Tibial nerve (tissue), 4 donors: ENCODE measurements around the gene CERS6. TPM values are rescaled to one million over a fixed set of nuclear protein-coding genes. Genes with fewer than 3 reads are reported as not detected.

Experiments
- DNase-seq, 2 donors: peaks; one replicate each; pipeline ENCODE4 v3.0.0-alpha.2; 2019; ENCODE audit warnings: low spot score in 2 of 2
- H3K27ac ChIP-seq, 4 donors: fragments of 200-600 bp; sonication (generic) in 3 of 4; one replicate each; pipeline ENCODE4 v1.5.1; 2017 to 2019; ENCODE audit warnings: mild to moderate bottlenecking in 1 of 4
- H3K27me3 ChIP-seq, 2 donors: fragments of 200-600 bp; sonication (generic) in 1 of 2; one replicate each; pipeline versions ENCODE4 v1.5.1 to v1.6.0; 2017 to 2019
- H3K36me3 ChIP-seq, 3 donors: fragments of 200-600 bp; sonication (generic); one replicate each; pipeline ENCODE4 v1.5.1; 2018 to 2019
- H3K4me1 ChIP-seq, 4 donors: fragments of 200-600 bp; sonication (generic) in 3 of 4; one replicate each; pipeline ENCODE4 v1.5.1; 2017 to 2019
- H3K4me3 ChIP-seq, 4 donors: fragments of 200-600 bp; sonication (generic) in 3 of 4; one replicate each; pipeline ENCODE4 v1.5.1; 2017 to 2019; ENCODE audit warnings: mild to moderate bottlenecking in 1 of 4, moderate library complexity in 1 of 4
- H3K9me3 ChIP-seq, 4 donors: fragments of 200-600 bp; sonication (generic) in 3 of 4; one replicate each; pipeline ENCODE4 v1.5.1; 2017 to 2019
- CTCF ChIP-seq, 5 experiments: fragments of 200-600 bp in 3 of 5; fragments of 450-650 bp in 2 of 5; sonication (generic) in 3 of 5; IDR thresholded peaks; one replicate each; pipeline ENCODE4 v1.5.1; 2016 to 2019; ENCODE audit warnings: antibody characterized with exemption in 5 of 5, mild to moderate bottlenecking in 3 of 5, moderate library complexity in 2 of 5
- EP300 ChIP-seq, 2 donors: sonication (generic); formaldehyde crosslinking; IDR thresholded peaks; one replicate each; pipeline ENCODE4 v1.6.1; 2017; ENCODE audit warnings: antibody characterized with exemption in 2 of 2, mild to moderate bottlenecking in 1 of 2
- POLR2A ChIP-seq, 2 donors: fragments of 450-650 bp; IDR thresholded peaks; one replicate each; pipeline ENCODE4 v1.6.1; 2017; ENCODE audit warnings: antibody characterized with exemption in 2 of 2, mild to moderate bottlenecking in 2 of 2, moderate library complexity in 2 of 2
- WGBS, 2 donors: methylation state at CpG; one replicate each; pipeline ENCODE4 v1.1.5; 2018; 5-methylcytosine and 5-hydroxymethylcytosine counted together
- total RNA-seq, 4 donors: library from RNA; depleted of rRNA; stranded (reverse); fragments of >200 nt; gene quantifications; one replicate each; pipeline ENCODE4 v1.1.0, GENCODE V29; 2016

CERS6 gene
- total RNA-seq, 4 donors from 2014 or later = 37.7 to 38.7 (median 37.8) TPM

GRCh38 chr2:168450171-168450570, 5.9 kb upstream of the CERS6 start:
- no peak for TF ChIP-seq POLR2A (IDR thresholded peaks at IDR 0.05)
- TF ChIP-seq CTCF (IDR thresholded peaks at IDR 0.05) = no peak
- TF ChIP-seq EP300 (IDR thresholded peaks at IDR 0.05) = no peak
- Histone ChIP-seq H3K9me3 (peaks cover 0 to 5% (median 0%) of the 10 kb centered on the region in 4 donors), H3K27me3 (no peaks in the 10 kb centered on the region), H3K36me3 (no peaks in the 10 kb centered on the region), H3K27ac (no peak overlapping the region), H3K4me3 (no peak overlapping the region), H3K4me1 (peaks cover 0 to 2% (median 0%) of the 10 kb centered on the region in 4 donors)
- WGBS, 2 donors = 90 to 97% methylated on average over 1 of the region's 1 CpG
- DNase-seq = no peak

DNA sequence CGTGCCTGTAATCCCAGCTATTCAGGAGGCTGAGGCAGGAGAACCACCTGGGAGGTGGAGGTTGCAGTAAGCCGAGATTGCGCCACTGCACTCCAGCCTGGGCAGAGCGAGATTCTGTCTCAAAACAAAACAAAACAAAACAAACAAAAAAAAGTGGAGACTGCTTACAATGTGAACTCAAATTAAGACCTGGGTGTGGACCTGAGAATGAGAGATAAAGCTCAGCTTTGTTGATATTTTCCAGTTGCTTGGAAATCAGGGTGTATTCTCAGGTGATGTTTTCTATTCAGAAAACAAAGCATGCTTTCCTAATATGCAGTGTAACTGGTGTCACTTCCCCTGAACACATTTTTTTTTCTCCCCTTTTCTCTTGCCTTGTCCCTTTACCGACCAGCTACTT, 5.3 kb upstream of the CERS6 start:
- 71 to 83% methylated on average over 5 of the region's 5 CpGs for WGBS, 2 donors
- no peaks in the 10 kb centered on the region for H3K27me3 ChIP-seq
- no peak for TF ChIP-seq POLR2A (IDR thresholded peaks at IDR 0.05)
- no peak for TF ChIP-seq EP300 (IDR thresholded peaks at IDR 0.05)
- no peak for TF ChIP-seq CTCF (IDR thresholded peaks at IDR 0.05)
- peaks cover 0 to 5% (median 0%) of the 10 kb centered on the region in 4 donors for H3K9me3 ChIP-seq
- H3K4me3 ChIP-seq = no peak overlapping the region
- no peak overlapping the region for H3K27ac ChIP-seq
- no peak for DNase-seq
- no peaks in the 10 kb centered on the region for H3K36me3 ChIP-seq
- peaks cover 0 to 6% (median 0%) of the 10 kb centered on the region in 4 donors for H3K4me1 ChIP-seq

DNA sequence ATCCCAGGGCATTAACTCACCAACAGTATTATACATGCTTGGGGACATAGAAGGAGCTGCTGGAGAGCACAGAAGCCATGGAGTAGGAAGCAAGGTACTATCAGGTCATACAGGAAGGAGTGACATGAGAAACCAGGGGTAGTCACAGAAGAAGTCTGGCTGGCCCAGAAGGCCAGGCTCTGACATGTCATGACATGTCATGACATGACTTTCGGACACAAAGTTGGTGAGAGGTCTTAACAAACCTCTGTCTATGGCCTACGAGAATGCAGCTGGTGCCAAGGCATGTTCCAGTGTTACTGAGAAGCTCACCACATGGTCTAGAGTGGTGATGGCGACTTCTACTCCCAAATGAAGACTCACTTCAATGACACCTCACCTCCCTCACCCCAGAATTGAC, 3.3 kb upstream of the CERS6 start:
- WGBS, 2 donors = 92 to 96% methylated on average over 3 of the region's 3 CpGs
- no peak overlapping the region for H3K4me3 ChIP-seq
- DNase-seq = no peak
- H3K9me3 ChIP-seq = peaks cover 0 to 5% (median 0%) of the 10 kb centered on the region in 4 donors
- no peaks in the 10 kb centered on the region for H3K27me3 ChIP-seq
- TF ChIP-seq POLR2A (IDR thresholded peaks at IDR 0.05) (no peak), EP300 (IDR thresholded peaks at IDR 0.05) (no peak), CTCF (IDR thresholded peaks at IDR 0.05) (no peak)
- H3K36me3 ChIP-seq = no peaks in the 10 kb centered on the region
- H3K4me1 ChIP-seq = peaks cover 0 to 12% (median 2%) of the 10 kb centered on the region in 4 donors
- H3K27ac ChIP-seq = no peak overlapping the region

DNA sequence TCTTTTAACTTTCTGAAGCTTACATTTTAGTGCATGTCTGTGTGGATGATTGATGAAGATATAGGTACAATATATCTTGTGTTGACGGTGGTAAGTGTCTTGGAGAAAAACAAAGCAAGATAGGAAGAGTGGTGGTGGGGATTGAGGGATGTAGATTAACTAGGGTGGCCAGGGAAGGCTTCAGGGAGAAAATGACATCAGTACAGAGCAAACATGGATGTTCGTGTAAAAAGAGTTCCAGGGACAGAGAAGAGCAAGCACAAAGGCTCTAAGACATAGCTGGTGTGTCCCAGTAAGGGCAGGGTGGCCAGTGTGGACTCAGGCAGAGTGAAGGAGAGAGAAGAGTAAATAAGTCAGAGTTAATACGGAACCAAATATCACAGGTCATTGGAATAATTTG, 2.7 kb upstream of the CERS6 start:
- 88 to 93% methylated on average over 3 of the region's 3 CpGs for WGBS, 2 donors

More for the DNA sequence above, 2.7 kb upstream of the CERS6 start:
- peaks cover 0 to 5% (median 0%) of the 10 kb centered on the region in 4 donors for H3K9me3 ChIP-seq
- peaks cover 0 to 18% (median 5%) of the 10 kb centered on the region in 4 donors for H3K4me1 ChIP-seq
- no peak overlapping the region for H3K27ac ChIP-seq
- no peak for TF ChIP-seq POLR2A (IDR thresholded peaks at IDR 0.05)
- TF ChIP-seq EP300 (IDR thresholded peaks at IDR 0.05) = no peak
- TF ChIP-seq CTCF (IDR thresholded peaks at IDR 0.05) = no peak
- H3K4me3 ChIP-seq = no peak overlapping the region
- no peaks in the 10 kb centered on the region for H3K36me3 ChIP-seq
- no peak for DNase-seq
- no peaks in the 10 kb centered on the region for H3K27me3 ChIP-seq
